Choroid plexus epithelial cell (primary cell): Measurements from ENCODE around the gene NDUFB11.

Experiments
- DNase-seq: peaks from one replicate; pipeline ENCODE4 v3.0.0-alpha.2; 2010; ENCODE audit warnings: low read depth
- H3K4me3 ChIP-seq: 2 replicates; pipeline ENCODE4 v1.5.1; 2011; ENCODE audit warnings: low read depth, mild to moderate bottlenecking, control low read depth, low read length, moderate library complexity
- TF ChIP-seq, protein P1 (sequence below): conservative IDR thresholded peaks from 2 replicates; pipeline ENCODE4 v1.5.1; 2011; ENCODE audit warnings: low read depth, mild to moderate bottlenecking, control low read depth, inconsistent platforms, low read length, moderate library complexity

Gene NDUFB11

DNA sequence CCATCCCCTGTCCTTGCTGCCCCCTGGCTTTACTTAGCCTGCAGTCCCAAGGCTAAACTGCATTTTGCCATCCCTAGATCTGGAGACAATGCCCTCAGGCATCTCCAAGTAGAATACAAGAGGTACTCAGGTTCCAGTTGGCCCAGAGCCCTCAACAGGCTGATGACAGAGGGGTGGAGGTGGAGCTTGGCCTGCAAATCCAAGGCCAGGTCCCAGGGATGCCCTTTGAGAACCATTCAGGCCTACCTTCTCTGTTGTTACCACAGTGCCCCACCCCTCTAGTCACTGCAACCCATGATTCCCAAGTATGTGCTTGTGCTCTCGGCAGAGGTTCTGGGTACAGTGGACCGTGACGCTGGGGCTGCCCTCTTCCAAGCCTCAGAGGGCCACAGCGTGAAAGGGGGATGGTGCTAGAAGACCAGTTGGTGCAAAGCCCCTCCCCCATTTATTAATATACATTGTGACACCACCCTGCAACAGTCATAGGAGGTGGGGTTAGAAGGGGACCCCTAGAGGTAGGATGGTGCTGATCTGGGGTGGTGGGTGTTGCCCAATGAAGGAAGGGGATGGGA, 42.7 kb upstream of the NDUFB11 start:
- no peak for DNase-seq
- TF ChIP-seq, protein P1, sequence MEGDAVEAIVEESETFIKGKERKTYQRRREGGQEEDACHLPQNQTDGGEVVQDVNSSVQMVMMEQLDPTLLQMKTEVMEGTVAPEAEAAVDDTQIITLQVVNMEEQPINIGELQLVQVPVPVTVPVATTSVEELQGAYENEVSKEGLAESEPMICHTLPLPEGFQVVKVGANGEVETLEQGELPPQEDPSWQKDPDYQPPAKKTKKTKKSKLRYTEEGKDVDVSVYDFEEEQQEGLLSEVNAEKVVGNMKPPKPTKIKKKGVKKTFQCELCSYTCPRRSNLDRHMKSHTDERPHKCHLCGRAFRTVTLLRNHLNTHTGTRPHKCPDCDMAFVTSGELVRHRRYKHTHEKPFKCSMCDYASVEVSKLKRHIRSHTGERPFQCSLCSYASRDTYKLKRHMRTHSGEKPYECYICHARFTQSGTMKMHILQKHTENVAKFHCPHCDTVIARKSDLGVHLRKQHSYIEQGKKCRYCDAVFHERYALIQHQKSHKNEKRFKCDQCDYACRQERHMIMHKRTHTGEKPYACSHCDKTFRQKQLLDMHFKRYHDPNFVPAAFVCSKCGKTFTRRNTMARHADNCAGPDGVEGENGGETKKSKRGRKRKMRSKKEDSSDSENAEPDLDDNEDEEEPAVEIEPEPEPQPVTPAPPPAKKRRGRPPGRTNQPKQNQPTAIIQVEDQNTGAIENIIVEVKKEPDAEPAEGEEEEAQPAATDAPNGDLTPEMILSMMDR: no peak
- H3K4me3 ChIP-seq: no peak overlapping the region

DNA sequence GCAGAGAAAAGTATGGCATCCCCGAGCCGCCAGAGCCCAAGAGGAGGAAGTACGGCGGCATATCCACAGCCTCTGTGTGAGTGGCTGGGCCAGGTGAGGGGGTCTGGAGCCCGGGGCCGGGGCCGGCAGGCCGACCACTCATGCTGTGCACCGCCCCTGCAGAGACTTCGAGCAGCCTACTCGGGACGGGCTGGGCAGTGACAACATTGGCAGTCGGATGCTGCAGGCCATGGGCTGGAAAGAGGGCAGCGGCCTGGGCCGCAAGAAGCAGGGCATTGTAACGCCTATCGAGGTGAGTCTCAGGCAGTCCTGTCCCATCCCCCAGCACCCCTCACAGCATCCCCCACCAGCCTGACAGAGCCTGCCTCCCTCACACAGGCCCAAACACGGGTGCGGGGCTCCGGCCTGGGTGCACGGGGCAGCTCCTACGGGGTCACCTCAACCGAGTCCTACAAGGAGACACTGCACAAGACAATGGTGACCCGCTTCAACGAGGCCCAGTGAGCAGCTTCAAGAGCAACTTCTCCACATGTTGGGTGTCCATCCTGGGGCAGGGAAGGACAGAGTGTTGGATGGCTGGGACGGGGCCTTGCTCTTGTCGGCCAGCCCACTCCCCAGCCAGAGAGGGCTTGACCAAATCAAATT, 41.7 kb upstream of the NDUFB11 start:
- DNase-seq: no peak
- no peak overlapping the region for H3K4me3 ChIP-seq
- TF ChIP-seq, protein P1: no peak

DNA sequence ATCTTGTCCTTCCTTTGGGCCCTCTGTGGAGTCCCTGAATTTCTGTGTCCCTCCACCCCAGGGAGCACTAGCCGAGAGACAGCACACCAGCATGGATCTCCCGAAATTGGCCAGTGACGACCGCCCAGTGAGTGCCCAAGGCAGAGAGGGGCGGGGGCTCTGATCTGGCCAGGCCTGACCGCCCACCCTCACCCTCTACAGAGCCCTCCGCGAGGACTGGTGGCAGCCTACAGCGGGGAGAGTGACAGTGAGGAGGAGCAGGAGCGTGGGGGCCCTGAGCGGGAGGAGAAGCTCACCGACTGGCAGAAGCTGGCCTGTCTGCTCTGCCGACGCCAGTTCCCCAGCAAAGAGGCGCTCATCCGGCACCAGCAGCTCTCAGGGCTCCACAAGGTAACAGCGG, 40.7 kb upstream of the NDUFB11 start:
- TF ChIP-seq, protein P1: no peak
- no peak for DNase-seq
- H3K4me3 ChIP-seq: no peak overlapping the region

DNA sequence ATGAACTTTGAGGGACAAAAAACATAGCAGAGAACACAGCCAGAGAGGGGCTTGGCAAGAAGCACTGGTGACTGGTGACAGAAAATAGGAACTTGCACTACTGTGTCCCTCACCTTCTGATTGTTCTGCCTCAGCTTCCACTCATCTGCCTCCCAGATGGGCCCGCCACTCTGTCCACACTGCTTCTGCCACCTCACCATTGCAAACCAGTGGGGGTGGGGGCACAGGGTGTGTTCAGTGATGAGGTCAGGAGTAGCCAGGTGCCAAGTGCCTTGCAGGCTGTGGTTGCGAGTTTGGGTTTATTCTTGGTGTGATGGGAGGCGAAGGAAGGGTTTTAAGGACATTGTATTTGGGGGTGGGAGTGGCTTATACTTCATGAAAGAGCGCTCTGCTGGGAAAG, 40.0 kb upstream of the NDUFB11 start:
- H3K4me3 ChIP-seq: no peak overlapping the region
- DNase-seq: no peak
- TF ChIP-seq, protein P1: no peak

DNA sequence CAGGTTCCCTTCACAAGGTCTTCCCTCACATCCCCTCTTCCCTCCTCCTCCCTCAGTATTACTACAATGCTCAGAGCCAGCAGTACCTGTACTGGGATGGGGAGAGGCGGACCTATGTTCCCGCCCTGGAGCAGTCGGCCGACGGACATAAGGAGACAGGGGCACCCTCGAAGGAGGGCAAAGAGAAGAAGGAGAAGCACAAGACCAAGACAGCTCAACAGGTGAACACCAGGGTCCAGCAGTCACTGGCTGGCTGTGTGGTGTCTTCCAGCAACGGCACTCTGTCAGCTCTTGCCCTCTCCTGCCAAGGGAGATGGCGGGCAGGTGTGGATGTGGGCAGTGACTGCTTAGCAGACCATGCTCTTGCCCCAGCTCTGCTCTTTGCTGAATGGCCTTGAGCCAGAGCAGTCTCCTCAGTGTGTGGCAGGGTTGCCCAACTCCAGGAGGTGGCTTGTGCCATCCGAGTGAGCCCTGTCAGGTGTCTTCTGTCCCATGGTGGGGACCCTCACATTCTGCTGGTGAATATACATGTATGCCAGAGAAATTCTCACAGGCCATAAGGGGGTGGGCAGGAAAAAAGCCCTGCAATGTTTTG, 37.7 kb upstream of the NDUFB11 start:
- no peak for DNase-seq
- TF ChIP-seq, protein P1: no peak
- H3K4me3 ChIP-seq: no peak overlapping the region

DNA sequence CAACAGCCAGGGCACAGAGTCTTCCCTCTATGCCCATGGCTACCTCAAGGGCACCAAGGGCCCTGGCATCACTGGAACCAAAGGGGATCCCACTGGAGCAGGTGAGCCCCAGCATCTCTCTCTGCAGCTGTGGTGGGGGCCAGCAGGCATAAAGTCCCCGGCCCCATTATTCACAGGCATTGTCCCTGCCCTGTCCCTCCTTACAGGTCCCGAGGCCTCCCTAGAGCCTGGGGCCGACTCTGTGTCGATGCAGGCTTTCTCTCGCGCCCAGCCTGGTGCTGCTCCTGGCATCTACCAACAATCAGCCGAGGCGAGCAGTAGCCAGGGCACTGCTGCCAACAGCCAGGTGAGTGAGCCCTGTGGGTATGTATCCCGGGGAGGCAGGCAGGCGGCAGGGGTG, 36.8 kb upstream of the NDUFB11 start:
- TF ChIP-seq, protein P1: no peak
- DNase-seq: no peak
- H3K4me3 ChIP-seq: no peak overlapping the region

DNA sequence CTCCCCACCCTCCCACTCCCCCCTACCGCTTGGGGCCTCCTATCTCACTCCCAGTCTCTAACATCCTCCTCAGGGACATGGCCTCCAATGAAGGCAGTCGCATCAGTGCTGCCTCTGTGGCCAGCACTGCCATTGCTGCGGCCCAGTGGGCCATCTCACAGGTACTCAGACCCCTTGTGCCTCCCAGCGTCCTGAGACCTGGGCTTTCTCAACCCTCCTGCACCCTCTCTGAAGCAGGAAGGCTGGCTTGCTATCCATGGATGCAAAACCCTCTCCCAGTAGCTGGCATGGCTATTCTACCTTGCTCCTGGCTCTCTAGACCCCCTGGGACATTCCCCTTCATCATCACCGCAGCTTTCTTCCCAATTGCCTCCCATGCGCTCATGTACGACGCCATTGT, 35.8 kb upstream of the NDUFB11 start:
- no peak overlapping the region for H3K4me3 ChIP-seq
- TF ChIP-seq, protein P1: no peak
- DNase-seq: no peak
